ENCODE data around the gene BCORL1. TPM values are rescaled to one million over a fixed set of nuclear protein-coding genes. Genes with fewer than 3 reads are reported as not detected.

The BCORL1 gene
- total RNA-seq, 4 donors from 2014 or later: 3.8 to 13.8 (median 10.5) TPM

DNA sequence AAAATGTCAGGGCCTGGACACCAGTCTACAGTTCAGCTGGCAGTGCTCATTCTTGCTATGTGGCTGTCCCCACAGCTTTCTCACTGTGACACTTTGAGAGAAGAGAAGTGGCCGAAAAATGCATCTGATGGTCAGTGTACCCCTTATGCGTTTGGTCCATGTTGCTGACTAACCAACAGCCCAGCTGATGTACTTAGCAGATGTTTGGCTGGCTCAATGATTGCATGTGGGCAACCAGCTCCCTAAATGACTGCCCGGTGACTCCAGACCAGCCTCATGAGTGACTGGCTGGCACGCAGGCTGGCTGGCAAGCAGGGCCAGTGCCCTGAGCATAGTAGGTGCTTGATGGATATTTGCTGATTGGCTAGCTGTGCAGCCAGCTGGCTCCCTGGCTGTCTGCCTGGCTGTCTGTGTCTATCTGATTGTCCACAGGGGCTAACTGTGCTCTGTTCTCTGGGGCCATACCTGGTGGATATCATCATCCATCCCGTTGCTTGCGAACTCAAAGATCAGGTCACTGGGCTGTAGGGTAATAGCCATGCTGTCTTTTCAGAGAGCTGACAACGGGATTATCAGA, 98.4 kb downstream of the BCORL1 start:
- TF ChIP-seq POLR2A (IDR thresholded peaks at IDR 0.05; ENCODE audit: low read depth) (no peak), POLR2AphosphoS5 (IDR thresholded peaks at IDR 0.05) (no peak), EP300 (IDR thresholded peaks at IDR 0.05) (no peak)
- TF ChIP-seq, protein P1, sequence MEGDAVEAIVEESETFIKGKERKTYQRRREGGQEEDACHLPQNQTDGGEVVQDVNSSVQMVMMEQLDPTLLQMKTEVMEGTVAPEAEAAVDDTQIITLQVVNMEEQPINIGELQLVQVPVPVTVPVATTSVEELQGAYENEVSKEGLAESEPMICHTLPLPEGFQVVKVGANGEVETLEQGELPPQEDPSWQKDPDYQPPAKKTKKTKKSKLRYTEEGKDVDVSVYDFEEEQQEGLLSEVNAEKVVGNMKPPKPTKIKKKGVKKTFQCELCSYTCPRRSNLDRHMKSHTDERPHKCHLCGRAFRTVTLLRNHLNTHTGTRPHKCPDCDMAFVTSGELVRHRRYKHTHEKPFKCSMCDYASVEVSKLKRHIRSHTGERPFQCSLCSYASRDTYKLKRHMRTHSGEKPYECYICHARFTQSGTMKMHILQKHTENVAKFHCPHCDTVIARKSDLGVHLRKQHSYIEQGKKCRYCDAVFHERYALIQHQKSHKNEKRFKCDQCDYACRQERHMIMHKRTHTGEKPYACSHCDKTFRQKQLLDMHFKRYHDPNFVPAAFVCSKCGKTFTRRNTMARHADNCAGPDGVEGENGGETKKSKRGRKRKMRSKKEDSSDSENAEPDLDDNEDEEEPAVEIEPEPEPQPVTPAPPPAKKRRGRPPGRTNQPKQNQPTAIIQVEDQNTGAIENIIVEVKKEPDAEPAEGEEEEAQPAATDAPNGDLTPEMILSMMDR (IDR thresholded peaks at IDR 0.05): no peak
- Histone ChIP-seq H3K9me3 (no peaks in the 10 kb centered on the region), H3K27ac (replicated peaks in 1 of 4) (no peak overlapping the region)

DNA sequence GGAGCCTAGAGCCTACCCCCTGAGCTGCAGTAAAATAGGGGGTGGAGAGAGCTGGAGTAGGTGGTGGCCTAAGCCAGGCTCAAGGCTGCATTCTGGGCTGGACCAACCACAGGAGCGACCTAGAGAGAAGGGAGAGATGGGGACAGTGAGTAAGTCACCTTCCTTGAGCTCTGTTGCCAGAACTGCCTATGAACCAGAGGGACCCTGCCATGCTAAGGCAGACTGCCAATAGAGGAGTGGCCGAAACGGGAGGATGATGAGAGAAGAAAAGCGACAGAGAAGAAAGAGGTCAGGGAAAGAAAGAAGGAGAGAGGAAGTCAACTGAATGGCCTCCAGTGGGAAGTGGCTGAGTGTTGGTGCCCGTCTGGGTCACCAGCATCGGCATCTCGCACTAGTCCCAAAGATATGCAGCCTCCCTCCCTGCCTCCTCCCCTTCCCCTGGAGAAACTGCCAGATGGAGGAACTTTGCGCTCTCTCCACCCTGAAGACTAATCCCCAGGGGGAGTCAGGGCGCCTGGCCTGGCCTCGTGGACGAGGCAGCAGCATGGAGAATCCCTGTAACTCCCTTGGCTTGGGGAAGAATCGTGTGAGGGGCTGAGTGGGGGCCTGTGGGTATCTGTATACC, 99.1 kb downstream of the BCORL1 start:
- TF ChIP-seq POLR2AphosphoS5 (IDR thresholded peaks at IDR 0.05) (no peak), POLR2A (IDR thresholded peaks at IDR 0.05; ENCODE audit: low read depth) (no peak), EP300 (IDR thresholded peaks at IDR 0.05) (no peak)
- TF ChIP-seq, protein P1 (IDR thresholded peaks at IDR 0.05): no peak
- Histone ChIP-seq H3K27ac (replicated peaks in 1 of 4) (peak overlapping the region; percentile 22 to 44 (median 35)), H3K4me3 (no peak overlapping the region), H3K4me1 (peaks cover 10 to 27% (median 19%) of the 10 kb centered on the region in 4 donors), H3K9me3 (no peaks in the 10 kb centered on the region), H3K27me3 (no peaks in the 10 kb centered on the region), H3K36me3 (no peaks in the 10 kb centered on the region)
- intact Hi-C loops (cut with DNase I): loop anchor here (5.0 kb wide), 1 partner anchor 41 kb away; no protein-coding TSS in a partner anchor
- 60% methylated on average over 8 of the region's 12 CpGs for WGBS
- DNase-seq (ENCODE audit: extremely low spot score): no peak

More for the DNA sequence above, 98.4 kb downstream of the BCORL1 start:
- Histone ChIP-seq H3K27me3 (no peaks in the 10 kb centered on the region), H3K4me3 (no peak overlapping the region), H3K4me1 (peaks cover 10 to 27% (median 15%) of the 10 kb centered on the region in 4 donors), H3K36me3 (no peaks in the 10 kb centered on the region)
- no peak for DNase-seq (ENCODE audit: extremely low spot score)
- WGBS: 53% methylated on average over 3 of the region's 7 CpGs
- intact Hi-C loops (cut with DNase I): loop anchor here (1.0 to 5.0 kb wide), 2 partner anchors 41 to 111 kb away; no protein-coding TSS in a partner anchor

DNA sequence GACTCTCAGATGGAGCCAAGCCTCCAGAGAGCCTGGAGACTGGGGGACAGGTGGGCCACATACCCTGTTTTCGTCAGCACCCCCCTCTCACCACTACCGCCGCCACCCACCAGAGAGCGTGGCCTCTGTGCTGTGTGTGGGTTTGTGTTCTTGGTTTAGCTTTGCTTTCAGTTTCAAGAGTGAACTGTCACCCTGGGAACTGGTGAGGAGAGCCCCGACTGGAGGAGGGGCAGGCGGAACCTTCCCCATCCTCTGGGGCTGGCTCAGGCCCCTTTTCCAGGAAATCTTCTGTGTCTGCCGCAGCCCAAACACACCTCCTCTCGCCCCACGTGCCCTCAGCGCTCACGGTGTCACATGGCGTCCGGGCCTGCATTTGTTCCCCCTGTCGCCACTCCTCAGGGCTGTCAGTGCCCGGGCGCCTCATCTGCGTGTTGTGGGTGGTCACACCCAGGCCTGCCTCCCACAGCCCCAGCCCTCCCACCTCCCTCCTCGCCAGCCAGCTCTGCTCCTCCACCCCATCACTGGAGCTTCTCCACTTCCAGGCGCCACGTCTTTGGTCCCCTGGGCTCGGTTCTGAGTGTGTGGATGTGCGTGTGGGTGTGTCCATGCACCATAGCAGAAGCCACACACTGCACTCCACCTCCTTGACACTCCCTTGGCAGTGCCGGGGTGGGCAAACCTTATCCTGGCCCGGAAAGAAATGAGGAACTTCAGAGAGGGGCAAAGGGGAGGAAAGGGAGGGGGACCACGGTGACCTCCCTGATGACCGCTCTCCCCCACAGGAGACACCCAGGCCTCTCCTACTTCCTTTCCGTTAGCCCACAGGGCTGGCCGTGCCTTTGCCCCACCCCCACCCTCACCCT, 100.0 kb downstream of the BCORL1 start:
- peaks cover 10 to 27% (median 20%) of the 10 kb centered on the region in 4 donors for H3K4me1 ChIP-seq
- H3K9me3 ChIP-seq: no peaks in the 10 kb centered on the region
- peak overlapping the region; percentile 22 to 44 (median 35) for H3K27ac ChIP-seq (replicated peaks in 1 of 4)
- H3K36me3 ChIP-seq: no peaks in the 10 kb centered on the region
- no peak for DNase-seq (ENCODE audit: extremely low spot score)
- intact Hi-C loops (cut with DNase I): loop anchor here (5.0 kb wide), 1 partner anchor 40 kb away; no protein-coding TSS in a partner anchor
- 55% methylated on average over 25 of the region's 28 CpGs for WGBS
- H3K4me3 ChIP-seq: peak overlapping the region in 1 of 4 donors; percentile 32
- no peaks in the 10 kb centered on the region for H3K27me3 ChIP-seq
- TF ChIP-seq, protein P1 (IDR thresholded peaks at IDR 0.05): peak in 1 of 3 experiments; percentile 11
- TF ChIP-seq EP300 (IDR thresholded peaks at IDR 0.05): no peak

DNA sequence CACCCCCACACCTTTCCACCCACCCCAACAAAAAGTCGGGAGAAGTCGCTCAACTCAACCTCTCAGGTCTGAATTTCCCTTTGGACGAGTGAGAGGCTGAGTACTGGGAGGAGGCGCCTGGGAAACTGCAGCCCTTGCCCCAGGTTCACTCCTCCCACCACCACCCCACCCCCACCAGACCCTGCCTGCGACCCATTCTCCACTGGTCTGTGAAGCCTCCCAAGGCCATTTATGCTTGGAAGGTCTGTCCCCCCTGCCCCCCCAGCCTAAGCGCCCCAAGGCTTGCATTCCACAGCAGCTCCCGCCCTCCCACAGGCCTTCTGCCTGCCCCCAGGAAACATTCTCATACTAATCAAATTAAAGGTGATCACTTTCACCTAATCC, 100.7 kb downstream of the BCORL1 start:
- no peaks in the 10 kb centered on the region for H3K9me3 ChIP-seq
- peak overlapping the region; percentile 22 to 44 (median 35) for H3K27ac ChIP-seq (replicated peaks in 1 of 4)
- no peaks in the 10 kb centered on the region for H3K36me3 ChIP-seq
- TF ChIP-seq POLR2AphosphoS5 (IDR thresholded peaks at IDR 0.05): no peak
- TF ChIP-seq, protein P1 (IDR thresholded peaks at IDR 0.05): no peak
- no peak for TF ChIP-seq EP300 (IDR thresholded peaks at IDR 0.05)
- TF ChIP-seq POLR2A (IDR thresholded peaks at IDR 0.05; ENCODE audit: low read depth): no peak
- peaks cover 10 to 27% (median 20%) of the 10 kb centered on the region in 4 donors for H3K4me1 ChIP-seq
- H3K4me3 ChIP-seq: no peak overlapping the region
- no peak for DNase-seq (ENCODE audit: extremely low spot score)
- intact Hi-C loops (cut with DNase I): loop anchor here (5.0 kb wide), 1 partner anchor 39 kb away; no protein-coding TSS in a partner anchor
- WGBS: 74% methylated on average over 6 of the region's 7 CpGs
- no peaks in the 10 kb centered on the region for H3K27me3 ChIP-seq
